GM12874 (cell line): ENCODE measurements around the gene OR2W1.

Experiments
- TF ChIP-seq, protein P1 (sequence below): IDR thresholded peaks from 2 replicates; pipeline ENCODE4 v1.5.1; 2011; ENCODE audit warnings: low read depth, mild to moderate bottlenecking, control low read depth, low read length, moderate library complexity; ENCODE audit not compliant: insufficient read depth

Gene OR2W1

DNA sequence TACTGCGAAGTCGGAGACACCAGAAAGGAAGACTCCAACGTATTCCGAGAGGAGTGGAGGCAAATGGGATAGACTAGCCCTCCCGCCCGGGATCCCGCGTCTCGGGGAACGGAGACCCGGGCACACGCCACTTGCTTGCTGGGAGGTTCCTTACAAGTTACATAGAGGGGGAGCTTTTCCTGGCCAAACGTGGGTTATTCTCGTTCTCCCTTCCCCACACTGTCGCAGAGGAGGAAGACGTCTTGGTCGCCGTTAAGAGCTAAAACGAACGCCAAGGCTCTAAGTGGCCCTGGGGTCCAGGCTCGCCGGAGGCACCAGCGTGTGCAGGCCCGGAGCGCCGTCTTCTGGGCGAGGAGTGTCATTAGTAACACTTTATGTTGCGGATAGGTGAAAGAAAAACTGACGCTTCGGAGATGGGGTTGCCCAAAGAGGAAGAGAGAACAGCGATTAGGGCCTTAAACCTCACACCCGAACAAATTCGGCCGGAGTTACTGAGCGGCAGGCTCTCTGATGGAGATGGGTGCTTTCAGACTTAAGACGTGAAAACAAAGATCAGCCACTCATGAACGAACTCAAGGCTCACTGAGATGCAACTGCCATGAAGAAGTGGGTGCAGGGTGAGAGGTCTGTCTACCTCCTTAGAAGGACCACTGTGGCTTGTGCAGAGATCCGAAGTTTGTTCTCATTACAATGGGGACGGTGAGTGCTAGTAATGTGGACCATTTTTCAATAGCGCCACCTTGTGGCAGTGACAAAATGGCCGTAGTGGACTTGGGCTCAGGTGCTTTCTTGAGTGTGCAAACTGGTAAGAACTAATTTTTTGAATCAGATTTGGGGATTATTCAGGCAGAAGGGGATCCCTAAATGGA is 28.2 kb downstream of the OR2W1 start:
- TF ChIP-seq, protein P1, sequence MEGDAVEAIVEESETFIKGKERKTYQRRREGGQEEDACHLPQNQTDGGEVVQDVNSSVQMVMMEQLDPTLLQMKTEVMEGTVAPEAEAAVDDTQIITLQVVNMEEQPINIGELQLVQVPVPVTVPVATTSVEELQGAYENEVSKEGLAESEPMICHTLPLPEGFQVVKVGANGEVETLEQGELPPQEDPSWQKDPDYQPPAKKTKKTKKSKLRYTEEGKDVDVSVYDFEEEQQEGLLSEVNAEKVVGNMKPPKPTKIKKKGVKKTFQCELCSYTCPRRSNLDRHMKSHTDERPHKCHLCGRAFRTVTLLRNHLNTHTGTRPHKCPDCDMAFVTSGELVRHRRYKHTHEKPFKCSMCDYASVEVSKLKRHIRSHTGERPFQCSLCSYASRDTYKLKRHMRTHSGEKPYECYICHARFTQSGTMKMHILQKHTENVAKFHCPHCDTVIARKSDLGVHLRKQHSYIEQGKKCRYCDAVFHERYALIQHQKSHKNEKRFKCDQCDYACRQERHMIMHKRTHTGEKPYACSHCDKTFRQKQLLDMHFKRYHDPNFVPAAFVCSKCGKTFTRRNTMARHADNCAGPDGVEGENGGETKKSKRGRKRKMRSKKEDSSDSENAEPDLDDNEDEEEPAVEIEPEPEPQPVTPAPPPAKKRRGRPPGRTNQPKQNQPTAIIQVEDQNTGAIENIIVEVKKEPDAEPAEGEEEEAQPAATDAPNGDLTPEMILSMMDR, result peak; percentile 78

DNA sequence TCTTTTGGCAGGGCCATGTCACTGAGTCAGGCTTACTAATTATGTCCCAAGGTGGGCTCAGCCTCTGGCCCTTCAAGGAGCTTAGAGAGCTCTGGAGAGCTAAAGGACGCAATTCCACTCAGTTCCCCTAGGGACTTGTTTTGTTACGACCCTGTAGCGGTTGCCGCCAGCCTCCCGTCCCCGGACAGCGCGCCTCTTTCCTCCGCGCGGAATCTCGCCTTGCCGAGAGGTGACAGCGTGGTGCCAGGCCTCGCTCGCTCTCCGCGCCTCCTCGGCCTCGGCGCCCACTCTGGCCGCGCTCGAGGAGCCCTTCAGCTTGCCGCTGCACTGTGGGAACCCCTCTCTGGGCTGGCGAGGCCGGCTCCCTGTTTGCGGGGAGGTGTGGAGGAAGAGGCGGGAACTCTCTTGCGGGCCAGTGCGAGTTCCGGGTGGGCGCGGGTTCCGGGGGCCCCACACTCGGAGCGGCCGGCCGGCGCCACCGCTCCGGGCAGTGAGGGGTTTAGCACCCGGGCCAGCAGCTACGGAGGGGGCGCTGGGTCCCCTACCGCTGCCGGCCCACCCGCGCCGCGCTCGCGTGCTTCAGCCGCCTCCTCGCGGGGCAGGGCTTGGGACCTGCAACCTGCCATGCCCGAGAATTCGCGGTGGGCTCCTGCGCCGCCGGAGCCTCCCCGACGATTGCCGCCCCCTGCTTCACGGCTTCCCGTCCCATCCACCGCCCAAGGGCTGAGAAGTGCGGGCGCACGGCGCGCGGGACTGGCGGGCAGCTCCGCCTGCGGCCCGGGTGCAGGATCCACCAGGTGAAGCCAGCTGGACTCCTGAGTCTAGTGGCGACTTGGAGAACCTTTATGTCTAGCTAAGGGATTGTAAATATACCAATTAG is 30.0 kb downstream of the OR2W1 start:
- TF ChIP-seq, protein P1, result no peak

DNA sequence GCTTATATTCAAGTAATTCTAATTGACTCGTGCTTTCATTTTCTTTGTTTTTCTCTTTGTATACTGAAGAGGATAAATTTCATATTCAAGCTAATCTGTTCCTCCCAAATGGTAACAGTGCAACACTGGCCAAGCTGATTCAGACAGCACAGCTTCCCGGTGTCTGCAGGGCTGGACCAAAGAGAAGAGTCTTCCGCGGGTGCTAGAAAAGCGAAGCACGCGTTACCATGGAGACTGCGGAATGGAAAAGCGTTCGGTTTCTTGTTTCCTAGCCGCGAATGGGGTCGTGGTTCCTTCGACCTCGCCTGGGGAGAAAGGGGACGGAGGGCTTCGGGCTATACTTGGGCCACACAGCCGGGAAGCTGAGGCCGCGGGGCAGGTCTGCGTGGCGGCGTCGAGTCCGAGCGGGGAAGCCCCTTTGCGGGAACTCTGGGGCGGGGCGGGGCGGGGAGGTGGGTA is 33.7 kb downstream of the OR2W1 start:
- TF ChIP-seq, protein P1, result no peak

DNA sequence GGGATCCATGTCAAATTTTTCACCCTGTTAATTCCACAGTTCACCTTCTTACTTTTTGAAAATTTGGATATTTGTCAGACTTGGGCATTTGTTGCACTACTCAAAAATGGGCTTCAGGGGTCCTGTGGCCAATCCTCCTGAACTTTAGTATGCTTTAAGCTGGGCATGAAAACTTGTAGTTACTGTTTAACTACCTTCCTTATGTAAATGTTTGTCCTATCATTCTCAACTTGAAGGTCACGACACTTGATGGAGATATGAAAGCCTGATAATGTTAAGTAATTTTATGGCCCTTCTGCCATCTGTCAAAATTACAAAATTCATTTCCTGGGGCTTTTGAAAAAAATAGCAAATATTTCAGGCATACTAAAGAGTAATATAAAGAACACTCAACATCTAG is 35.6 kb downstream of the OR2W1 start:
- TF ChIP-seq, protein P1, result no peak

DNA sequence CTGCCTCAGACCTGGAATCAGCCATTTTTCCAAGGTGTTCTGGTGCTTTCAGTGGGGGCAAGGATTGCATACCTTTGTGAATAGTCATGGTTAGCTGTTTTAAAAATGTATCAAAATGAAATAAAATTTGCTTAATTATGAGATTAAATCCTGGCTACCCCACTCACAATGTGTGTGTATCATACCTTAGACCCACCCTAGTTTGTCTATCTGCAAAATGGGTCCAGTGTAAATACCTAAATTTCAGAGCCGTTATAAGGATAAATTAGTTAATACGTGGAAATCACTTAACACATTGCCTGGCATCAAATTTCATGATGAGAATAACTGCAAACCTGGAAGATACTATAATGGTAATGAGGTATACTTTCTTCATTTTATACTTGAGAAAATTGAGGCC is 36.9 kb downstream of the OR2W1 start:
- TF ChIP-seq, protein P1, result no peak

DNA sequence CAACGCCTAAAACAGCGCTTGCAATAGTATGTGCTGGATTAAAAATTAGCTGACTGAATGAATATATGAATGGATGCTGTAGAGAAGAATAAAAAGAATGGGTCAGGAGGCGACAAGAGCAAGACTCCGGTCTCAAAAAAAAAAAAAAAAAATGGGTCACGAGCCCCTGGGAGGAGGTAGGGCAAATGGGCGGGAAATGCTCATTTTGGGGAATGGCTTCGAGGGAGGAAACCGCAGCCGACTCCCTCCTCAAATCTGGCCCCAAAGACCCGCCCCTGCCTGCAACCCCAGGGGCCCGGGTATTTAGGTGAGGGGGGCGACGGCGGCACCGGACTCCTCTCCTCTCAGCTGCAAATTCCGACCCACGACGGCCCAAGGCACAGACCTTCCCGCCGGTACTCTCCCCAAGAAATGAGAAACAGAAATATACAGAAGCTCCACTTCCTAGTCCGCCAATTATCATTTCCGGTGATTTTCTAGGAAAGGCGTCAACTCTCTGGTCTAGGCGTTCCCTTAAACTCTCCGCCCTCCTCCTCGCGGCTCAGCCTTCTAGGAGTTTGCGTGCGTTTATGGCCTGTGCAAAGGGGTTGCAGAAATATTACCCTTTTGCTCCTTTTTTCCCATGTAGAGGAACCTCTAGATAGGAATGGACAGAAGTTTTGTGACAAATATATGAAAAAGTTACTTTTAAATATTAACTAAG is 39.6 kb downstream of the OR2W1 start, which contains the start of gene ZNF311:
TSS of gene ZNF311 (minus strand) at position 133 of the 703 bp plus-strand sequence. CDS start 1,361 bp downstream, outside the sequence.
- TF ChIP-seq, protein P1, result no peak
